NCI-H2081 (cell line): Measurements from ENCODE around the gene CCL15.
"Not testable (repeated sequence)": the region's sequence is repeated elsewhere in the genome, so short reads cannot be mapped to it uniquely, and the experiment has no call there.

Source experiments
- DNase-seq, 2 experiments: peaks; one replicate each; lab custom pipeline; 2025; lab: John Stamatoyannopoulos, UW

The CCL15 gene, protein sequence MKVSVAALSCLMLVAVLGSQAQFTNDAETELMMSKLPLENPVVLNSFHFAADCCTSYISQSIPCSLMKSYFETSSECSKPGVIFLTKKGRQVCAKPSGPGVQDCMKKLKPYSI

DNA sequence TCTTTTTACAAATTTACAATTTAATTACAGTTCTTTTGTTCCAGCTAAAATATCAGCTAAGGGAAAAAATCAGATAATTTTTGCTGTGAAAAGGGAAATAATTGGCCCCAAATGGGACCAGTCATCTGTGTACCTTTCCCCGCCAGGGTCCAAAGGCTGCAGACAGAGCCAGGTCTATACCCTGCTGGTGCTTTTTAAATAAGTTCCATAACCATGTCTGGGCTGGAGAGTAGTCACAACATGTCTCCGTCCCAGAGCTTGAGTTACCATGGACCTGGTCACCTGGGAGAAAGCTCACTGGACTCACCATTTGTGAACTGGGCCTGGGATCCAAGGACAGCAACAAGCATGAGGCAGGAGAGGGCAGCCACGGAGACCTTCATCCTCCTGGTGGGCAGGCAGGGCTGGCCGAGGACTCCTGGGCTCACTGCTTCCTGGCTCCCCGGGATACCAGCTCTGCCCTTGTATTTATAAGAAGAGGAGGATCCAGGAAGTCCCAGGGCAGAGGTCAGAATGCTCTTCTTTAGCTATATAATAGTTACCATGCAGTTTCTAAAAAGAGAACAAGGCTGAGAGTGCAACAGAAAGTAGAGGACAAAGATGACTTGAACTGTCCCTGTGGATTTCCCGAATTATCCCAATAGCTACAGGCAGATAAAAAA lies at the start of gene CCL15:
TSS of gene CCL15 (minus strand) at position 444 of the 662 bp plus-strand sequence. CDS start at position 383, 61 bp downstream.
- no peak for DNase-seq

DNA sequence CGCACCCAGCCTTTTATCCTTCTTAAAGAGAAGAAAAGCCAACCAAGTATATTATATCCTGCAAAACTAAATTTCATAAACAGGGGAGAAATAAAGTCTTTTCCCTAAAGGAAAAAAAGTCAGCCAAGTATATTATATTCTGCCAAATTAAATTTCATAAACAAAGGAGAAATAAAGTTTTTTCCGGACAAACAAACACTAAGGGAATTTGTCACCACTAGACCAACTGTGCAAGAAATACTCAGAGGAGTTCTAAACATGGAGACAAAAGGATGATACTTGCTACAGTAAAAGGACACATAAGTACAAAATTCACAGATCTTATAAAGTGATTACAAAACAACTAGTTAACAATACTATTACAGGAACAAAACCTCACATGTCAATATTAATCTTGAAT lies 48.3 kb upstream of the CCL15 start:
- DNase-seq: no peak

DNA sequence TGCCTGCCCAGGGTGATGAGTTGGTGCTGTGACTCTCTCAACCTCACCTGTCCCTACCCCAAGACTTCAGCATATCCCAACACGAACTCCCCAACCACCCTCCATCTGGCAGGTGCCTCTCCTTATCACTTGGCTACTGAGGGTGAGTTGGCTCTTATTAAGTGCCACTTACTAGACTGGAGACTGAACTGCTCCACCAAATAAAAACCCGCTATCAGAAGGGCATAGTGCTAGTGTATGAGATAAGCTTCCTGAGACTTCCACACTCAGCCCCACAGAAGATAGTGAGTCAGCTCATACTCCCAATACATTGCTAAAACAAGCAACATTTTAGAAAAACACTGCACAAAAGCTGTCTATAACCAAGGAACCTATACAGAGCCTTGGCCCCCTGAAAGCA lies 46.7 kb upstream of the CCL15 start:
- no peak for DNase-seq

GRCh38 chr17:36036235-36036634 lies 34.9 kb upstream of the CCL15 start:
- no peak for DNase-seq

DNA sequence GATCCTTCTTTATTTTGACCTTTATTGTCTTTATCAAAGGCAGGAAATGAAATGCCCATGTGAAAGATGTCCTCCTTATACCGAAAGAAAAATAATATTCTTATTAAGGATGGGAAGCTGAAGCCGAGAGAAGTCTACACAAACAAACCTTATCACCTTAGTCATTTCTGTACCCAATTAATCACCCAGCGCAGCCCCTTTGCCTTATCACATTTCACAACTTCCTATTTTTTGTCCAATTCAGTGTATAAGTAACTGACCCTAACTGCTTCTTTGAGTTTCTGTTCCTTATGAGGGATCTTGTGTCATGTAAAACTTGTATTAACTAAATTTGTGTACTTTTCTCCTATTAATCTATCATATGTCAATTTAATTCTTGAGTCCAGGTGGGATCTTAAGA lies 32.8 kb upstream of the CCL15 start:
- DNase-seq: no peak

- no peak for DNase-seq
These were observed 29.6 kb upstream of the CCL15 start for GRCh38 chr17:36030956-36031355.

GRCh38 chr17:36027761-36028160 lies 26.4 kb upstream of the CCL15 start:
- no peak for DNase-seq

GRCh38 chr17:36024106-36024869 lies 22.9 kb upstream of the CCL15 start:
- DNase-seq: no peak

DNA sequence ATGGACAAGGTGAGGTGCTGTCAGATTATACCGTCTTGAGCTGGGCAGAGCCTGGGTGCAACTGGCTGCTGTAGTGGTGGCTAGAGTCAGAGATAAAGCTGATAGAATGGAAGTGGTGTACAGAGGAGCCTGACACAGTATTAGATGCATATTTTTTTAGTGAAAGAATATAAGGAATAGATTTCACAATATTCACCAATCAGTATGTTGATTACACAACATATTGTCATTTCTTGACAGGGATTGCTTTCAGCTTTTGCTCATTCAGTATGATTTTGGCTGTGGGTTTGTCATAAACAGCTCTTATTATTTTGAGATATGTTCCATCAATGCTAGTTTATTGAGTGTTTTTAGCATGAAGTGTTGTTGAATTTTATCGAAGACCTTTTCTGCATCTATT lies 18.1 kb upstream of the CCL15 start:
- no peak for DNase-seq

DNA sequence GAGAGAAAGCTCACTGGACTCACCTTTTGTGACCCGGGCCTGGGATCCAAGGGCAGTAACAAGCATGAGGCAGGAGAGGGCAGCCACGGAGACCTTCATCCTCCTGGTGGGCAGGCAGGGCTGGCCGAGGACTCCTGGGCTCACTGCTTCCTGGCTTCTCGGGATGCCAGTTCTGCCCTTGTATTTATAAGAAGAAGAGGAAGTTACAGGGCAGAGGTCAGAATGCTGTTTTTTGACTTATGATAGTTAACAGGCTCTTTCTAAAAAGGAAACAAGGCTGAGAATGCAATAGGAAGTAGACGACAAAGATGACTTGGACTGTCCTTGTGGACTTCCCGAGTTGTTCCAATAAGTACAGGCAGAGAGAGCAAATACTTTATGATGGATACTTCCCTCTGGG lies 16.4 kb upstream of the CCL15 start, which contains the start of gene CCL23:
TSS of gene CCL23 (minus strand) at position 174 of the 400 bp plus-strand sequence. CDS start at position 99, 75 bp downstream.
- no peak for DNase-seq

DNA sequence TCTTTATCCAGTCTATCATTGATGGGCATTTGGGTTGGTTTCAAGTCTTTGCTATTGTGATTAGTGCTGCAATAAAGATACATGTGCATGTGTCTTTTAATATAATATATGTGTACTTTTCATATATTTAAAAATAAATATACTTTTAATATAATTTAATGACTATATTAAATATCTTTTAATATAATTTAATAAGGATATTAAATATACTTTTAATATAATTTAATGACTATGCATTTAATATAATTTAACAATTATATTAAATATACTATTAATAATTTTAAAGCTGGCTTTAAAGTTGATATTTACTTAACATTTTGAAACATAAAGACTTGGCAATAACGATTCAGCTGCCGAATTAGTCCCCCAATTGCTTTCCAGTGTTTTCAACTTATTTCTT lies 15.2 kb upstream of the CCL15 start:
- DNase-seq: no peak

- not testable (repeated sequence) for DNase-seq
These were observed 14.5 kb upstream of the CCL15 start for GRCh38 chr17:36015895-36016294.

DNA sequence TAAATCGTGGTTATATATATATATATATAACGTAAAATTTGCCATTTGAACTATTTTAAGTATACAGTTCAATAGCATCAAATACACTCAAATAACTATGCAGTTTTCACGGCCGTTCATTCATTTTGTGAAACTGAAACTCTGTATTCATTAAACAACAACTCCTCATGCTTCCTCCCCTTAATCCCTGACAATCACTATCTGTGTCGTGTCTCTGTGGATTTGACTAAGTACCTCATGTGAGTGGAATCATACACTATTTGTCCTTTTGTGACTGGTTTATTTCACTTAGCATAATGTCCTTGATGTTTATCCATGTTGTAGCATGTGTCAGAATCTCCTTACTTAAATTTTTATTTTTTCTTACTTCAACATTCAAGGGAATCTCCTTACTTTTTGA lies 13.6 kb upstream of the CCL15 start:
- no peak for DNase-seq

- DNase-seq: no peak
These were observed 9.8 kb upstream of the CCL15 start for GRCh38 chr17:36011201-36011600.

- no peak for DNase-seq
These were observed 7.8 kb upstream of the CCL15 start for GRCh38 chr17:36008998-36009665.

DNA sequence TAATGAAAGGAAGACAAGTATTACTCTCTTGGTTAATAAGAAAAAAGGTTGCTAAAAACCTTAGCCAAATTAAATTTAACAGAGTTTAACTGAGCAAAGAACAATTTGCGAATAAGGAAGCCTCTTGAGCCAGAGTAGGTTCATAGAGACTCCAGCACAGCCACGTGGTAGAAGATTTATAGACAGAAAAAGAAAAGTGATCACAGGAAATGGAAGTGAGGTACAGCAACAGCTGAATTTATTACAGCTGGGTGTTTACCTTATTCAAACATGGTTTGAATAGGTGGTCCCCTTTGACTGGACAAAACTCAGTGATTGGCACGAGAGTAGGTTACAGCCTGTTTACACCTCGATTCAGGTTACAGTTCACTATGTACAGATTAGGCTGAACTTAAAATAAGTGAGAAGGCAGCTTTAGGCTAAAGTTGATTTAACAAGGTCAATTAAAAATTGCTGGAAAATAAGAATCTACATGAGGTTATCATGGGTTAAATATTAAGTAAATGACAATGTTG lies 3.3 kb upstream of the CCL15 start:
- no peak for DNase-seq

DNA sequence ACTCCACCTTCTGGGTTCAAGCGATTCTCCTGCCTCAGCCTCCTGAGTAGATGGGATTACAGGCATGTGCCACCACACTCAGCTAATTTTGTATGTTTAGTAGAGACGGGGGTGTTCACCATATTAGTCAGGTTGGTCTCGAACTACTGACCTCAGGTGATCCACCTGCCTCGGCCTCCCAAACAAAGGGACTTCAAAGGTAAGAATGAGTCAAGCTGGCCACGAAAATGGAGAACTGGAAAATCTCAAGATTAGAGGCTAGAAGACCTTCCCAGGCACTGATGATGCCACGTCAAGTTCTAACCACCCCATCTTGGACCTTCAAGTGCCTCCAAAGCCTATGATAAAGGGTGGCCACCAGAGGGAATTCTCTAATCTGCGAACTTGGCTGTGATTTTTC lies 1.3 kb upstream of the CCL15 start:
- DNase-seq: no peak

DNA sequence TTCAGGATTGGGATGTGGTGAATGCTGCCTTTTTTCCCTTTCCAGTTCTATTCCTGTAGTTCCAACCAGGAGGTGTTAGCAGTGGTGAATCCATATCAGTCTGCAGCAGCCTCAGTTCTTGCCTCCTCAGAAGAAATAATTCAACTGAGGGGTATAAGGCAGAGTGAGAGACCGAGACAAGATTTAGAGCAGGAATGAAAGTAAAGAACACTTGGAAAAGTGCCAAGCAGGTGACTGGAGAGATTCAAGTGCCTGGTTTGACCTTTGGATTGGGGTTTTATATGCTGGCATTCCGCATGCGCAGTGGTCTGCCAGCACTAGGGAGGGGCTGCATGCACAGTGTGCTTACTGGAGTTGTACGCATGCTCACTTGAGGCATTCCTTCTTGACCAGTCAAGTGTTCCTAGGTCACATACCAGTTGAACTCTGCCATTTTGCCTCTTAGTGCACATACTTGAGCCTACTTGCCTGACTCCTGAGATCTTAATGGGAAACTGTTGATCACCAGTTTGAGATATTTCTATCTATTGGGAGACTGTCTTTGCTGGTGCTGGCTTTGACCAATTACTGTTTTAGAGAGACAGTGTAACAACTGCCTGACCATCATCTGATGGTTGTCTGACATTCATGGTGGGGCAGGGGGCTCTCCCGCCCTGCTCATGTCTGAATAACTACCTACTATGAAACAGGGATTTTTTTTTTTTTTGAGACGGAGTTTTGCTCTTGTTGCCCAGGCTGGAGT lies 680 bp upstream of the CCL15 start:
- DNase-seq: no peak

DNA sequence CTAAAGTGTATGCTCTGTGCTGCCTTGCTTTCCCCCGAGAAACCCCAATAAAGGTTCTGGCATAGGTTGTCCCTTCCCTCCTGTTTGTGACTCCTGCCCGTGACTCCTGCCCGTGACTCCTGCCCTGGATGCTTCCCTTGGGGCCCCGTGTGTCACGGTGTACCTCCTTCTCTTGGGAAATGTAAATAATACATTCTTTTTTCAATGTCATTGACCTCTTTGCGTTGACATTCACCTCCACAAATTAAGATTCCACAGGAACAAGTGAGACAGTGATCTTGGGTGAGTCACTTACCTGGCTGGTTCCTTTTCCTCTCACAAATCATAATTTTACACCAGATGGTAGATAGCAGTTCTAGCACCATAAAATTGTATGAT lies 632 bp downstream of the CCL15 start:
- no peak for DNase-seq

GRCh38 chr17:35998756-35999155 lies 2.6 kb downstream of the CCL15 start:
- no peak for DNase-seq

DNA sequence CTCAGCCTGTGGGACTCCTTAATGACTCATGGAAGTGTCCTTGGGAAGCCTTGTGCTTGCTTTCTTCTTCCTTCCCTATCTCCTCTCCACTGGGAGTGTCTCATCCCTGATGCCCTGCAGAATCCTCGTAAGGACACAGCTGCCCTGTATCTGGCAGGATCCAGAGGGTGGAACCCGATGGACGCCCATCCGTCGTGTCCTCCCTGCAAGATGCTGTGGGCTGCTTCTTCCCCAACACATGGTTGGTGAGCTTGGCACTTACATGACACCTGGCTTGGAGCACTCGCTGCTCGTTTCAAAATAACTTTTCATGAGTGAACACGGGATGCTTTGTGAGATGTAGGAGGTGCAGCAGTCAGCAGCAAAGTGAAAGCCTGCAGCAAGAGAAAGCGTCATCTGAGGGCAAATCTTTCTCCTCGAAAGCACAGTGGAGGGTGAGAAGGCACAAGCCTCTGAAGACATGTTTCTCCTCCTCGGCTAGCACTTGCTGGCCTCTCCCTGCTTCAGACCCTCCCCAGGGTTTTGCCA lies 3.3 kb downstream of the CCL15 start:
- DNase-seq: no peak

- not testable (repeated sequence) for DNase-seq
These were observed 6.0 kb downstream of the CCL15 start for GRCh38 chr17:35995346-35995745.
